ENCODE measurements around the gene HINT3.

- TF ChIP-seq CTCF (conservative IDR thresholded peaks at IDR 0.05; ENCODE audit: low read length) (peak; percentile 62), EZH2phosphoT487 (IDR thresholded peaks at IDR 0.05; ENCODE audit: borderline replicate concordance) (no peak)
Measured at GRCh38 chr6:125952764-125953501, 3.6 kb upstream of the HINT3 start.
